Spleen (tissue), 7 donors: ENCODE results near the gene TBC1D9.

Source experiments
- POLR2A ChIP-seq, 3 donors: fragments of 450-650 bp; IDR thresholded peaks; one replicate each; pipeline ENCODE4 v1.5.1; 2017; ENCODE audit warnings: antibody characterized with exemption in 3 of 3, mild to moderate bottlenecking in 1 of 3
- POLR2AphosphoS5 ChIP-seq, 3 donors: sonication (generic); formaldehyde crosslinking; IDR thresholded peaks; one replicate each; pipeline ENCODE4 v1.5.1; 2017; ENCODE audit warnings: antibody characterized with exemption in 3 of 3
- TF ChIP-seq, protein P1 (sequence below), 11 experiments: fragments of 200-600 bp in 7 of 11; fragments of 450-650 bp in 4 of 11; sonication (generic) in 4 of 11; IDR thresholded peaks in 8 of 11; conservative IDR thresholded peaks in 3 of 11; 1 replicate in 7 of 11; 2 replicates in 4 of 11; pipeline versions ENCODE4 v1.4.0 to v1.8.0; 2016 to 2021; ENCODE audit warnings: antibody characterized with exemption in 11 of 11, inconsistent platforms in 4 of 11, mild to moderate bottlenecking in 1 of 11
- donor health status: DM: no; HTN: no; CAD: no; lungs with moderate emphysema.
- donor health status: DM: no; HTN: no; CAD: no.
- donor health status: DM: no; HTN: no; CAD: no.

- TF ChIP-seq, protein P1, sequence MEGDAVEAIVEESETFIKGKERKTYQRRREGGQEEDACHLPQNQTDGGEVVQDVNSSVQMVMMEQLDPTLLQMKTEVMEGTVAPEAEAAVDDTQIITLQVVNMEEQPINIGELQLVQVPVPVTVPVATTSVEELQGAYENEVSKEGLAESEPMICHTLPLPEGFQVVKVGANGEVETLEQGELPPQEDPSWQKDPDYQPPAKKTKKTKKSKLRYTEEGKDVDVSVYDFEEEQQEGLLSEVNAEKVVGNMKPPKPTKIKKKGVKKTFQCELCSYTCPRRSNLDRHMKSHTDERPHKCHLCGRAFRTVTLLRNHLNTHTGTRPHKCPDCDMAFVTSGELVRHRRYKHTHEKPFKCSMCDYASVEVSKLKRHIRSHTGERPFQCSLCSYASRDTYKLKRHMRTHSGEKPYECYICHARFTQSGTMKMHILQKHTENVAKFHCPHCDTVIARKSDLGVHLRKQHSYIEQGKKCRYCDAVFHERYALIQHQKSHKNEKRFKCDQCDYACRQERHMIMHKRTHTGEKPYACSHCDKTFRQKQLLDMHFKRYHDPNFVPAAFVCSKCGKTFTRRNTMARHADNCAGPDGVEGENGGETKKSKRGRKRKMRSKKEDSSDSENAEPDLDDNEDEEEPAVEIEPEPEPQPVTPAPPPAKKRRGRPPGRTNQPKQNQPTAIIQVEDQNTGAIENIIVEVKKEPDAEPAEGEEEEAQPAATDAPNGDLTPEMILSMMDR (IDR thresholded peaks at IDR 0.05 in 8 of 11, conservative IDR thresholded peaks at IDR 0.05 in 3 of 11), result no peak
- TF ChIP-seq POLR2A (IDR thresholded peaks at IDR 0.05) (no peak), POLR2AphosphoS5 (IDR thresholded peaks at IDR 0.05) (no peak)
Observed at GRCh38 chr4:140742838-140743193, 13.4 kb downstream of the TBC1D9 start.
